Measurements from ENCODE around the gene CEP164. TPM values are rescaled to one million over a fixed set of nuclear protein-coding genes. Genes with fewer than 3 reads are reported as not detected.

Gene CEP164
- total and polyA plus RNA-seq, 9 of the 15 experiments (the other 6 are each of a cell fraction or from before 2014, with no cell fraction given): 2.1 to 16.5 (median 10.4) TPM

GRCh38 chr11:117425679-117426296 is 98.1 kb downstream of the CEP164 start:
- Histone ChIP-seq H3K79me2 (ENCODE audit: control insufficient read depth, insufficient read depth, low read length) (no peaks in the 10 kb centered on the region), H3K36me3 (ENCODE audit: control insufficient read depth, insufficient read depth, low read length) (no peaks in the 10 kb centered on the region), H3K9me1 (ENCODE audit: control insufficient read depth, insufficient read depth, low read length) (no peaks in the 10 kb centered on the region), H3K9ac (ENCODE audit: insufficient read depth in 1 of 2, low read depth in 2 of 2, low read length in 2 of 2) (no peak overlapping the region), H3K27ac (ENCODE audit: extremely low read depth, low read depth, low read length) (no peak overlapping the region), H3K27me3 (ENCODE audit: control insufficient read depth in 2 of 2, insufficient read depth in 2 of 2, low read length in 2 of 2) (peaks cover 38 to 73% of the 10 kb centered on the region in 2 experiments), H3K9me3 (replicated peaks; ENCODE audit: control insufficient read depth, insufficient read depth, low read depth, low read length) (no peaks in the 10 kb centered on the region), H3K4me2 (ENCODE audit: insufficient read depth, low read length) (no peak overlapping the region), H3K4me1 (replicated peaks in 1 of 2; ENCODE audit: control insufficient read depth in 2 of 2, insufficient read depth in 2 of 2, low read length in 2 of 2) (peaks cover 0 to 5% of the 10 kb centered on the region in 2 experiments; a peak in 3 of 5 replicates), H3K4me3 (no peak overlapping the region), H2AFZ (ENCODE audit: low read depth, low read length) (no peak overlapping the region), H4K20me1 (replicated peaks; ENCODE audit: control insufficient read depth, insufficient read depth, low read length) (peaks cover 23% of the 10 kb centered on the region)
- TF ChIP-seq, protein P1, sequence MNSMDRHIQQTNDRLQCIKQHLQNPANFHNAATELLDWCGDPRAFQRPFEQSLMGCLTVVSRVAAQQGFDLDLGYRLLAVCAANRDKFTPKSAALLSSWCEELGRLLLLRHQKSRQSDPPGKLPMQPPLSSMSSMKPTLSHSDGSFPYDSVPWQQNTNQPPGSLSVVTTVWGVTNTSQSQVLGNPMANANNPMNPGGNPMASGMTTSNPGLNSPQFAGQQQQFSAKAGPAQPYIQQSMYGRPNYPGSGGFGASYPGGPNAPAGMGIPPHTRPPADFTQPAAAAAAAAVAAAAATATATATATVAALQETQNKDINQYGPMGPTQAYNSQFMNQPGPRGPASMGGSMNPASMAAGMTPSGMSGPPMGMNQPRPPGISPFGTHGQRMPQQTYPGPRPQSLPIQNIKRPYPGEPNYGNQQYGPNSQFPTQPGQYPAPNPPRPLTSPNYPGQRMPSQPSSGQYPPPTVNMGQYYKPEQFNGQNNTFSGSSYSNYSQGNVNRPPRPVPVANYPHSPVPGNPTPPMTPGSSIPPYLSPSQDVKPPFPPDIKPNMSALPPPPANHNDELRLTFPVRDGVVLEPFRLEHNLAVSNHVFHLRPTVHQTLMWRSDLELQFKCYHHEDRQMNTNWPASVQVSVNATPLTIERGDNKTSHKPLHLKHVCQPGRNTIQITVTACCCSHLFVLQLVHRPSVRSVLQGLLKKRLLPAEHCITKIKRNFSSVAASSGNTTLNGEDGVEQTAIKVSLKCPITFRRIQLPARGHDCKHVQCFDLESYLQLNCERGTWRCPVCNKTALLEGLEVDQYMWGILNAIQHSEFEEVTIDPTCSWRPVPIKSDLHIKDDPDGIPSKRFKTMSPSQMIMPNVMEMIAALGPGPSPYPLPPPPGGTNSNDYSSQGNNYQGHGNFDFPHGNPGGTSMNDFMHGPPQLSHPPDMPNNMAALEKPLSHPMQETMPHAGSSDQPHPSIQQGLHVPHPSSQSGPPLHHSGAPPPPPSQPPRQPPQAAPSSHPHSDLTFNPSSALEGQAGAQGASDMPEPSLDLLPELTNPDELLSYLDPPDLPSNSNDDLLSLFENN (IDR thresholded peaks at IDR 0.05; ENCODE audit: low read depth in 2 of 2, low read length in 2 of 2): no peak
- TF ChIP-seq ZNF639 (CRISPR knock-in tag; conservative IDR thresholded peaks at IDR 0.05 in 1 of 2, IDR thresholded peaks at IDR 0.05 in 1 of 2): no peak
- peak; percentile 50 for TF ChIP-seq TFE3 (CRISPR knock-in tag; IDR thresholded peaks at IDR 0.05)
- WGBS (ENCODE audit: insufficient coverage, low coverage, missing lambda C conversion rate): 33% methylated on average over 13 of the region's 13 CpGs
- no TSS peak for BruUV-seq (replicated peaks)
- DNase-seq (ENCODE audit: extremely low read depth in 1 of 4, low spot score in 3 of 4): no peak
- FAIRE-seq: peak; percentile 19
- ChIA-PET CTCF (ENCODE audit: low intra/inter-chr PET ratio) (interaction anchor here (0.7 to 1.8 kb wide), 3 partner anchors 188 to 392 kb away, joined by 3 to 10 read pairs (median 4); no protein-coding TSS in a partner anchor), POLR2A (interaction anchor here (0.7 to 1.3 kb wide), 3 partner anchors 34 to 94 kb away, joined by 3 to 7 read pairs (median 4); no protein-coding TSS in a partner anchor)
- intact Hi-C loops (cut with micrococcal nuclease) (loop anchor here (1.0 to 10.0 kb wide), 3 partner anchors 44 to 519 kb away; no protein-coding TSS in a partner anchor), in situ Hi-C loops (cut with MboI) (loop anchor here (10.0 kb wide), 1 partner anchor 629 kb away; no protein-coding TSS in a partner anchor)
- ATAC-seq: no peak
